Trophoblast cell (in vitro differentiated cells and primary cell): Measurements from ENCODE around the gene PYROXD2.
A peak's percentile ranks its signal among the peaks of the same experiment; 100 is the strongest.

Experiments
- DNase-seq, 2 donors: peaks; one replicate each; pipeline ENCODE4 v3.0.0-alpha.2; 2016
- H2AFZ ChIP-seq: 2 replicates; pipeline ENCODE4 v1.6.1; 2013; ENCODE audit warnings: low read length, moderate library complexity, mild to moderate bottlenecking; ENCODE audit not compliant: insufficient read depth, poor library complexity
- H2AK5ac ChIP-seq: 2 replicates; pipeline ENCODE4 v1.6.1; 2013; ENCODE audit warnings: mild to moderate bottlenecking, low read length
- H2BK120ac ChIP-seq: 2 replicates; pipeline ENCODE4 v1.6.1; 2013; ENCODE audit warnings: low read length, mild to moderate bottlenecking, moderate library complexity; ENCODE audit not compliant: insufficient read depth, poor library complexity
- H2BK12ac ChIP-seq: 2 replicates; pipeline ENCODE4 v1.6.1; 2013; ENCODE audit warnings: mild to moderate bottlenecking, low read length, moderate library complexity
- H2BK5ac ChIP-seq: 2 replicates; pipeline ENCODE4 v1.6.1; 2013; ENCODE audit warnings: low read length, low read depth, moderate library complexity, mild to moderate bottlenecking; ENCODE audit not compliant: poor library complexity
- H3K14ac ChIP-seq: 2 replicates; pipeline ENCODE4 v1.6.1; 2013; ENCODE audit warnings: mild to moderate bottlenecking, low read length
- H3K18ac ChIP-seq: 2 replicates; pipeline ENCODE4 v1.6.1; 2013; ENCODE audit warnings: mild to moderate bottlenecking, low read length
- H3K23ac ChIP-seq: 2 replicates; pipeline ENCODE4 v1.6.1; 2013; ENCODE audit warnings: low read length
- H3K27ac ChIP-seq: 2 replicates; pipeline ENCODE4 v1.5.1; 2013; ENCODE audit warnings: low read depth, mild to moderate bottlenecking, inconsistent platforms, low read length, moderate library complexity
- H3K27me3 ChIP-seq: 2 replicates; pipeline ENCODE4 v1.6.1; 2013; ENCODE audit warnings: inconsistent platforms, mild to moderate bottlenecking, low read length, moderate library complexity; ENCODE audit not compliant: insufficient read depth
- H3K36me3 ChIP-seq, 2 experiments: 1 replicate in 1 of 2; 2 replicates in 1 of 2; pipeline ENCODE4 v1.6.1; 2013; ENCODE audit warnings: low read length in 2 of 2, mild to moderate bottlenecking in 2 of 2, moderate library complexity in 1 of 2; ENCODE audit not compliant: insufficient read depth in 2 of 2, control insufficient read depth in 1 of 2
- H3K4ac ChIP-seq: 2 replicates; pipeline ENCODE4 v1.6.1; 2013; ENCODE audit warnings: low read depth, mild to moderate bottlenecking, low read length, moderate library complexity
- H3K4me1 ChIP-seq, 2 experiments: 1 replicate in 1 of 2; 2 replicates in 1 of 2; pipeline ENCODE4 v1.6.1; 2013; ENCODE audit warnings: low read length in 2 of 2, mild to moderate bottlenecking in 2 of 2, moderate library complexity in 1 of 2; ENCODE audit not compliant: insufficient read depth in 2 of 2, control insufficient read depth in 1 of 2
- H3K4me2 ChIP-seq: 2 replicates; pipeline ENCODE4 v1.6.1; 2013; ENCODE audit warnings: inconsistent platforms, mild to moderate bottlenecking, low read length, moderate library complexity
- H3K4me3 ChIP-seq: 2 replicates; pipeline ENCODE4 v1.5.1; 2013; ENCODE audit warnings: mild to moderate bottlenecking, low read depth, low read length, inconsistent platforms
- H3K79me1 ChIP-seq: one replicate; pipeline ENCODE4 v1.6.1; 2013; ENCODE audit warnings: low read length
- H3K79me2 ChIP-seq: 2 replicates; pipeline ENCODE4 v1.6.1; 2013; ENCODE audit warnings: low read length, mild to moderate bottlenecking; ENCODE audit not compliant: control insufficient read depth, insufficient read depth, poor library complexity
- H3K9ac ChIP-seq: 2 replicates; pipeline ENCODE4 v1.6.1; 2013; ENCODE audit warnings: mild to moderate bottlenecking, low read length
- H3K9me3 ChIP-seq: 2 replicates; pipeline ENCODE4 v1.6.1; 2013; ENCODE audit warnings: low read depth, mild to moderate bottlenecking, control low read depth, inconsistent platforms, low read length; ENCODE audit not compliant: insufficient read depth
- H4K12ac ChIP-seq: 2 replicates; pipeline ENCODE4 v1.6.1; 2013; ENCODE audit warnings: low read depth, mild to moderate bottlenecking, low read length, moderate library complexity
- H4K8ac ChIP-seq: 2 replicates; pipeline ENCODE4 v1.6.1; 2013; ENCODE audit warnings: low read depth, mild to moderate bottlenecking, low read length, moderate library complexity
- H4K91ac ChIP-seq: one replicate; pipeline ENCODE4 v1.6.1; 2013; ENCODE audit warnings: low read depth, mild to moderate bottlenecking, low read length, moderate library complexity
- WGBS: extraction: QIAGEN DNeasy Blood & Tissue Kit; methylation state at CpG from one replicate; pipeline ENCODE4 v1.1.7; 2013; ENCODE audit warnings: missing lambda C conversion rate; ENCODE audit not compliant: insufficient read length, insufficient coverage; ENCODE audit errors: extremely low coverage; 5-methylcytosine and 5-hydroxymethylcytosine counted together

The PYROXD2 gene

DNA sequence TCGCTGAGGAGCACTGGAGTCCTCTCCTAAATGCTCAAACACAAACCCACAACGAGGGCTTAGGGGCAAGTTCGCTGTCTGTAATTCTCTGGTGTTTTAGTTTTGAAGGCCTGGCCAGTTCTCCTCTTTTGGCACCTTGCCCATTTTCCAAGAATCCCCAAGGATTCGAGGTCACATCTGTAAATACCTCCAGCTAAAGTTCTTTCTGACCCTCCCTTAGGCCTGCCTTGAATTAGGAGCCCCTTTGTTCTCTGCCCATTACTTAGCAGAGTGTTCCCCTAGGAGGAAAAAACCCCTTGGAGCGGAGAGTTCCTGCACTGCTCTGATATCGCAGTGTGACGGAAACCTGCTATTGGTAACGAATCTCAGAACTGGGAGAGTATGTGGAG, 743 bp upstream of the PYROXD2 start:
- DNase-seq: no peak
- Histone ChIP-seq H3K9me3 (no peaks in the 10 kb centered on the region), H3K4me1 (peaks cover 23 to 24% of the 10 kb centered on the region in 2 experiments), H2BK120ac (peak overlapping the region; percentile 9), H3K27me3 (no peaks in the 10 kb centered on the region), H3K4ac (no peak overlapping the region), H2AFZ (no peak overlapping the region), H3K14ac (peak overlapping the region; percentile 16), H2BK5ac (no peak overlapping the region), H3K9ac (no peak overlapping the region), H3K4me2 (no peak overlapping the region), H4K91ac (peak overlapping the region; percentile 0), H3K27ac (peak overlapping the region; percentile 26), H3K4me3 (no peak overlapping the region), H3K23ac (no peak overlapping the region), H2AK5ac (no peak overlapping the region), H3K79me1 (peaks cover 11% of the 10 kb centered on the region), H4K8ac (peak overlapping the region; percentile 11), H3K18ac (peak overlapping the region; percentile 2), H3K36me3 (peaks cover 5 to 10% of the 10 kb centered on the region in 2 experiments), H4K12ac (no peak overlapping the region), H3K79me2 (peaks cover 2% of the 10 kb centered on the region), H2BK12ac (no peak overlapping the region)
- no CpG with 5 or more reads among the region's 8 CpGs for WGBS

DNA sequence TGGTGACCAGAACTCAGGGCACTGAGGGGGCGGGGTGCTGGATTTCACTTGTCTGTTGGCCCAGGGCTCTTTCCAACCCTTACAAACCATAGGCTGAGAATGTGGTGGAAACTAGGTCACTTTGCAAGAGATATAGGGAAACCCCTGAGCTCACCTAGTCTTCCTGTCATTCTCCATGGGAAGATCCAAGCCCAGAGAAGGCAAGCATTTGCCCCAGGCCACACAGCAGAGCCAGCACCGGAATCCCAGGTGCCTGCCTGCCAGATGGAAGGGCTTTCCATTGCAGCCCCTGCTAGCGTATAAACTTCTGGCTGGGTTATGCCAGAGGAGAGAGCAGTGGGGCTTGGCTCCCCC, 427 bp downstream of the PYROXD2 start:
- H3K4me2 ChIP-seq: peak overlapping the region; percentile 52
- no peak overlapping the region for H2BK120ac ChIP-seq
- peaks cover 11% of the 10 kb centered on the region for H3K79me1 ChIP-seq
- no peak overlapping the region for H3K9ac ChIP-seq
- H3K18ac ChIP-seq: no peak overlapping the region
- H2AK5ac ChIP-seq: no peak overlapping the region
- peak overlapping the region; percentile 79 for H3K14ac ChIP-seq
- H3K27me3 ChIP-seq: no peaks in the 10 kb centered on the region
- H3K27ac ChIP-seq: peak overlapping the region; percentile 72
- H2BK12ac ChIP-seq: no peak overlapping the region
- no peak overlapping the region for H3K23ac ChIP-seq
- peak overlapping the region; percentile 41 for H4K12ac ChIP-seq
- peaks cover 17 to 18% of the 10 kb centered on the region in 2 experiments for H3K4me1 ChIP-seq
- H3K4me3 ChIP-seq: peak overlapping the region; percentile 59
- H3K4ac ChIP-seq: peak overlapping the region; percentile 9
- peaks cover 5 to 10% of the 10 kb centered on the region in 2 experiments for H3K36me3 ChIP-seq
- peak overlapping the region; percentile 82 for H2AFZ ChIP-seq
- DNase-seq: peak; percentile 53 to 55
- peak overlapping the region; percentile 88 for H2BK5ac ChIP-seq
- H3K9me3 ChIP-seq: no peaks in the 10 kb centered on the region
- H4K8ac ChIP-seq: peak overlapping the region; percentile 90
- peak overlapping the region; percentile 81 for H4K91ac ChIP-seq
- no CpG with 5 or more reads among the region's 3 CpGs for WGBS
- H3K79me2 ChIP-seq: peaks cover 2% of the 10 kb centered on the region

DNA sequence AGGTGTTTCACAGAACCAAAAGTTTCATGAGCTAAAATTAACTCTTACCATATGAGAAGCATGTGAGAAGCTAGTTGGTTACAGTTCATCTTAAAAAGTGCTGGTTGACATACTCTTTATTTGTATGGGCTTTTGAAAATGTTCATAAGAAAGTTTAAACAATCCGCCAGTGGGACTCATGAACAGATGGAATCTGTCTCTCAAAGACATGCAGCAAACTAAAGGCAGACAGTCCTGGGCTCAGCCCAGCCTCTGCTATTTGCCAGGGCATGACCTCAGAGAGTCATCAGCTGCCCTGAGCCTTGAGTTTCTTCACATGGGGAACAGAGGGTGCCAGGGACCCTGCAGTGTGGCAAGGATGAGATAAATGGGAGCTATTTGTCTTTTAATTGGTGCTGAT, 3.2 kb downstream of the PYROXD2 start:
- Histone ChIP-seq H2AFZ (no peak overlapping the region), H3K4me1 (peaks cover 14 to 15% of the 10 kb centered on the region in 2 experiments), H3K27ac (no peak overlapping the region), H3K4ac (no peak overlapping the region), H3K14ac (no peak overlapping the region), H3K79me1 (peaks cover 11% of the 10 kb centered on the region), H3K18ac (no peak overlapping the region), H4K8ac (no peak overlapping the region), H3K4me2 (no peak overlapping the region), H3K9me3 (no peaks in the 10 kb centered on the region), H3K9ac (no peak overlapping the region), H3K4me3 (no peak overlapping the region), H2BK5ac (no peak overlapping the region), H2AK5ac (no peak overlapping the region), H3K36me3 (peaks cover 0 to 2% of the 10 kb centered on the region in 2 experiments), H2BK120ac (no peak overlapping the region), H4K91ac (no peak overlapping the region), H4K12ac (no peak overlapping the region), H3K27me3 (no peaks in the 10 kb centered on the region), H3K23ac (no peak overlapping the region), H2BK12ac (no peak overlapping the region), H3K79me2 (peaks cover 2% of the 10 kb centered on the region)
- DNase-seq: no peak
- no CpG with 5 or more reads among the region's 1 CpG for WGBS

DNA sequence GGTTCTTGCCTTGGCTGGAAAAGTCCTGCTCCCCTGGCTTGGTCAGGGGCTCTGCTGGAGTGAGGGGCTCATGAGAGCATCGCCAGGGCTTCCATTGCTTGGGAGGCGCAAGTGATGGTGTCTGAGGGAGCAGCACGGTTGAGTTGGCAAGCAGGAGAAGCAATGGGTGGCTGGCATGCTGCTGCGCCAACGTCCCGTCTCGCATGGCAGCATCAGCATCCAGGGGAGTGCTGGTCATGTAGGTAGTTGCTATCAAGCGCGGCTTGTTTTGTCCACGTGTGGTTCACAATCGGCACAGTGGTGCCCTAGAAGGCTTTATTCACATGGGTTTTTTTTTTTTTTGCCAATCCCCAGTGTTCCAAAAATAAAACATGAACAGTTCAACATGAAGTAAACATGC, 3.8 kb downstream of the PYROXD2 start:
- Histone ChIP-seq H3K79me2 (peaks cover 2% of the 10 kb centered on the region), H3K18ac (no peak overlapping the region), H4K91ac (no peak overlapping the region), H3K14ac (no peak overlapping the region), H4K12ac (no peak overlapping the region), H4K8ac (no peak overlapping the region), H2BK5ac (no peak overlapping the region), H3K9ac (no peak overlapping the region), H3K4me3 (no peak overlapping the region), H2BK120ac (no peak overlapping the region), H3K27ac (no peak overlapping the region), H3K36me3 (no peaks in the 10 kb centered on the region), H3K4me1 (peaks cover 14 to 15% of the 10 kb centered on the region in 2 experiments), H3K4me2 (no peak overlapping the region), H3K9me3 (no peaks in the 10 kb centered on the region), H3K4ac (no peak overlapping the region), H3K27me3 (no peaks in the 10 kb centered on the region), H2BK12ac (no peak overlapping the region), H2AFZ (no peak overlapping the region), H3K79me1 (peaks cover 11% of the 10 kb centered on the region), H2AK5ac (no peak overlapping the region), H3K23ac (no peak overlapping the region)
- no CpG with 5 or more reads among the region's 11 CpGs for WGBS
- DNase-seq: no peak
